T-helper 2 cell treated with Interferon-gamma antibody and Interleukin-4, amounts not matched to agents 100 ng/mL and 5 ng/mL, for 36 hours (primary cell): ENCODE data around the gene UGT2B15. TPM values are rescaled to one million over a fixed set of nuclear protein-coding genes. Genes with fewer than 3 reads are reported as not detected.
"Not testable (repeated sequence)": the region's sequence is repeated elsewhere in the genome, so short reads cannot be mapped to it uniquely, and the experiment has no call there.

ENCODE experiments used
- intact Hi-C: fragments of 100-400 bp; cut with micrococcal nuclease; formaldehyde crosslinking; loops from one replicate; pipeline ENCODE4 v1.15.1; 2023
- total RNA-seq: library from RNA; stranded (reverse); gene quantifications from 2 replicates; pipeline ENCODE4 v1.2.3, GENCODE V29; 2022

Gene UGT2B15
- total RNA-seq = not detected in 2 replicates

GRCh38 chr4:68670479-68670939 lies at the start of gene UGT2B15:
TSS of gene UGT2B15 (minus strand) at chr4:68670652. CDS start at chr4:68670618, 34 bp downstream.
- intact Hi-C loops = not testable (repeated sequence)

GRCh38 chr4:68719075-68719473 lies 48.6 kb upstream of the UGT2B15 start:
- intact Hi-C loops = no loop called here

DNA sequence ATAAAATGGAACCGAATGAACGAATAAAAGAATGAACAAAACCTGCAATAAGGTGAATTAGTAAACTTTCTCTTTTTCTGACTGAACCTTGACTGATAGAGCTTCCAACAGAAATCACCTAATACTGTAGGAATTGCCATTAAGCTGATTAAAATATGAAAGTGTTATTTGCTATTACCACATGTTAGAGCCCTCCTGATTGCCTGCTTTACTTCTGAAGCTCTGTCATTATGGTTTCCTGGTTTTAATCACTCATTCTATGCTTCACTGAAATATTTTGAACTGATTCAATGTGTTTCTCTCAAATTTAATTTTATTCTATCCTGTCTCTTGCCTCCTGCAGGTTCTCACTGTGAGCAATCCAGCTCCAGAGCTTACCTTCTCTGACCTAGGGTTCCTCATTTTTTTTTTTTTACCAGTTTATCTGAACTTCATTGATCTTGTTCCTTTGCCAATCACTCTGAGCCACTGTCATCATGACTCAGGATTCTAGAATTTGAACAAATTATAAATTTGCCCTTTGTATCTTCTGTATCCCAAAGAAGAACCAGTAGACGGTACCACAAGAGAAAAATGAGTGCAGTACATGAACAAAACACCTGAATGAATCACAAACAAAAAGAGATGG lies 48.1 kb upstream of the UGT2B15 start:
- intact Hi-C loops = no loop called here

GRCh38 chr4:68717999-68718398 lies 47.5 kb upstream of the UGT2B15 start:
- intact Hi-C loops = no loop called here

- intact Hi-C loops = no loop called here
Measured at GRCh38 chr4:68714400-68714799, 43.9 kb upstream of the UGT2B15 start.

DNA sequence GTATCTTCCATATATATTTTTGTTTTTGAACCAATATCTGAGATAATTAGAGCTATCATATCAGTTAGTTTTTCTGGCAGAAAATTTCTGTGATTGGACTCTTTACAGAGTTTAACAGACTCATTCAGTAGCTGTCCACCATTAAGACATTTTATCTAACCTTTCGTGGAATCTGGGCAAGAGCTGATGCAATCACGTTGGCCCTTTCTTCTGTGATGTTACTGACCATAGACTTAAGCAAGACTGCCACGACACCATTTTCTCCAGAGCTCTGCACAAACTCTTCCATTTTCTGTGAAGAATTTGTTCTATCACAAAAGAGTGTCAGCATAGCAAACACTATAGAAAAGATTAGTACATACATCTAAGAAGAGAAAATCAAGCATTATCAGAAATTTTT lies 41.8 kb upstream of the UGT2B15 start:
- intact Hi-C loops = no loop called here

DNA sequence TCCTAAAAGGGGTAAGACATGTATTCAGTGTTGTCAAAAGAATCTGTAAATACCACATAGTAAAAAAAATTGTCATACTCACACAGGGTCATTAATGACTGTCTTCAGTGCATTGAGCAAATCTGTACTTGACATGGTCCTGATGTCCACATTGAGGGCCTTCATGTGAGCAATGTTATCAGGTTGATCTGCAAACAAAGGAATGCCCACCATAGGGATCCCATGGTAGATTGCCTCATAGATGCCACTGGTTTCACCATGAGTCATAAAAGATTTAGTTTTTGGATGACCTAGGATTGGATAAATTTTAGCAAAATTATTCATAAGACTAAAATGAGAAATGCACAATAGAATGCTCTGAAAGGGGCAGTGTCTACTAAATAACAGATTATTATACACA lies 38.1 kb upstream of the UGT2B15 start:
- intact Hi-C loops = no loop called here

DNA sequence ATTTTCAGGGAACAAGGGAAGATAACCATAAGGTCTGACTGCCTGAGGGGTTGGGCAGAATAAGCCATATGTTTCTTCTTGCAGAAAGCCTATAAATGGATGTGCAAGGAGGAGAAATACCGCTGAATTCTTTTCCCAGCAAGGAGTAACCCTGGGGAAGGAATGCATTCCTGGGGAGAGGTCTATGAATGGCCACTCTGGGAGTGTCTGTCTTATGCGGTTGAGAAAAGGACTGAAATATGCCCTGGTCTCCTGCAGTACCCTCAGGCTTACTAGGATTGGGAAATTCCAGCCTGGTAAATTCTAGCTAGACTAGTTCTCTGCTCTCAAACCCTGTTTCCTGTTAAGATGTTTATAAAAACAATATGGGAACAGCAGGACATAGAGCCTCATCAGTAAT lies 32.7 kb upstream of the UGT2B15 start:
- intact Hi-C loops = not testable (repeated sequence)

GRCh38 chr4:68700152-68700551 lies 29.7 kb upstream of the UGT2B15 start:
- intact Hi-C loops = no loop called here

DNA sequence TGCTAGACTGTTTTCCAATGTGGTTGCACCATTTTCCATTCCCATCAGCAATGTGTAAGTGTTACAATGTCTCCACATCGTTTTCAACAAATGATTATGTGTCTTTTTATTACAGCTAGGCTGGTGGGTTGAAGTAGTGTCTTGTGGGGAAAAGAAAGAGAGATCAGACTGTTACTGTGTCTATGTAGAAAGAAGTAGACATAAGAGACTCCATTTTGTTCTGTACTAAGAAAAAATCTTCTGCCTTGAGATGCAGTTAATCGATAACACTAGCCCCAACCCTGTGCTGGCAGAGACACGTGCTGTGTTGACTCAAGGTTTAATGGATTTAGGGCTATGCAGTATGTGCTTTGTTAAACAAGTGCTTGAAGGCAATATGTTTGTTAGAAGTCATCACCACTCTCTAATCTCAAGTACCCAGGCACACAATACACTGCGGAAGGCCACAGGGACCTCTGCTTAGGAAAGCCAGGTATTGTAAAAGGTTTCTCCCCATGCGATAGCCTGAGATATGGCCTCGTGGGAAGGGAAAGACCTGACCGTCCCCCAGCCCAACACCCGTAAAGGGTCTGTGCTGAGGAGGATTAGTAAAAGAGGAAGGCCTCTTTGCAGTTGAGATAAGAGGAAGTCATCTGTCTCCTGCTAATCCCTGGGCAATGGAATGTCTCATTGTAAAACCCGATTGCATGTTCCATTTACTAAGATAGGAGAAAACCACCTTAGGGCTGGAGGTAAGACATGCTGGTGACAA lies 23.0 kb upstream of the UGT2B15 start:
- intact Hi-C loops = no loop called here

GRCh38 chr4:68691186-68691585 lies 20.7 kb upstream of the UGT2B15 start:
- intact Hi-C loops = no loop called here

DNA sequence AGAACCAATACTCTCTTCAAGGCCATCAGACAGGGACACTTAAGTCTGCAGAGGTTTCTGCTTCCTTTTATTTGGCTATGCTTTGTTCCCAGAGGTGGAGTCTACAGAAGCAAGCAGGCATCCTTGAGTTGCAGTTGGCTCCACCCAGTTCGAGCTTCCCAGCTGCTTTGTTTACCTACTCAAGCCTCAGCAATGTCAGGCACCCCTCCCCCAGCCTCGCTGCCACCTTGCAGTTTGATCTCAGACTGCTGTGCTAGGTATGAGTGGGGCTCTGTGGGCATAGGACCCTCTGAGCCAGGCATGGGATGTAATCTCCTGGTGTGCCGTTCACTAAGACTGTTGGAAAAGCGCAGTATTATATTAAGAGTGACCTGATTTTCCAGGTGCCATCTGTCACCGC lies 12.6 kb upstream of the UGT2B15 start:
- intact Hi-C loops = no loop called here

DNA sequence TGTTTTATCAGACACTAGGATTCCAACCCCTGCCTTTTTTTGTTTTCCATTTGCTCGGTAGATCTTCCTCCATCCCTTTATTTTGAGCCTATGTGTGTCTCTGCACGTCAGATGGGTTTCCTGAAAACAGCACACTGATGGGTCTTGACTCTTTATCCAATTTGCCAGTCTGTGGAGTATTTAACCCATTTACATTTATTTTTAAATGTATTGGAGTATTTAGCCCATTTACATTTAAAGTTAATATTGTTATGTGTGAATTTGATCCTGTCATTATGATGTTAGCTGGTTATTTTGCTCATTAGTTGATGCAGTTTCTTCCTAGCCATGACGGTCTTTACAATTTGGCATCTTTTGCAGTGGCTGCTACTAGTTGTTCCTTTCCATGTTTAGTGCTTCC lies 10.8 kb upstream of the UGT2B15 start:
- intact Hi-C loops = not testable (repeated sequence)

DNA sequence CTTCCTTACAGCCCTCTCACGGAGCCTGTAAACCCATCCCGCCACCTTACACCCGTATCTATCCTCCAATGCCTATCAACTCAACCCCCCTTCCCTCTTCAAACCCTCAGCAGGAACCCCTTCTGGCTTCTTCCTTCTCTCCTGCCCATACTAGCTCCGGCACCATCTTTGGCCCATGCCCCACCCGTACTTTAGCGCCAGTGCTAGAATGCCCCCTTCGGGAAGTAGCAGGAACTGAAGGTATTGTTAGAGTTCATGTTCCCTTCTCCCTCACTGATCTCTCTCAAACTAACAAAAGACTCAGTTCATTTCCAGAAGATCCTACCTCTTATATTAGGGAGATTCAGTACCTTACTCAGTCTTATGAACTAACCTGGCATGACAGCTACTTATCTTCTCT lies 2.7 kb upstream of the UGT2B15 start:
- intact Hi-C loops = no loop called here

GRCh38 chr4:68671217-68671616 lies 765 bp upstream of the UGT2B15 start:
- intact Hi-C loops = not testable (repeated sequence)

GRCh38 chr4:68668537-68669163 lies 1.8 kb downstream of the UGT2B15 start:
- intact Hi-C loops = not testable (repeated sequence)

- intact Hi-C loops = not testable (repeated sequence)
Measured at GRCh38 chr4:68667551-68667950, 2.9 kb downstream of the UGT2B15 start.

DNA sequence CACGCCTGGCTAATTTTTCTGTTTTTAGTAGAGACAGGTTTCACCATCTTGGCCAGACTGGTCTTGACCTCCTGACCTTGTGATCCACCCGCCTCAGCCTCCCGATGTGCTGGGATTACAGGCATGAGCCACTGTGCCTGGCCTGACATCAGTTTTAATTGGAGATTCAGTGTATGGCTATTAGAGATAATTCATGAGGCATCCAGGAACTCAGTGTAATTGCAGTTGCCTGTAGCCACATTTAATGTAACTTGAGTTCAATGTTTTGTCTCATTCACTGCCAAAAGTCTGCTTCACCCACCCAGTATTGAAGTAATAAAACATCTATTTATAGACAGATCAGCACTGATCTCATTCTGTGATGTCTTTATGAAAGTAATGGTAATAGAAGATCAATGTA lies 5.7 kb downstream of the UGT2B15 start:
- intact Hi-C loops = not testable (repeated sequence)

GRCh38 chr4:68662836-68663574 lies 7.4 kb downstream of the UGT2B15 start:
- intact Hi-C loops = not testable (repeated sequence)

- intact Hi-C loops = no loop called here
Measured at GRCh38 chr4:68658672-68659071, 11.8 kb downstream of the UGT2B15 start.

- intact Hi-C loops = not testable (repeated sequence)
Measured at GRCh38 chr4:68657022-68657594, 13.3 kb downstream of the UGT2B15 start.
